ENCODE results near the gene DYNLT4.
"Not testable (repeated sequence)": the region's sequence is repeated elsewhere in the genome, so short reads cannot be mapped to it uniquely, and the experiment has no call there.

DYNLT4 gene

GRCh38 chr1:44786841-44787426 lies 20.2 kb downstream of the DYNLT4 start:
- no peak for DNase-seq

- DNase-seq, result peak; percentile 61
Observed at GRCh38 chr1:44786138-44786840, 20.9 kb downstream of the DYNLT4 start.

GRCh38 chr1:44785501-44786137 lies 21.5 kb downstream of the DYNLT4 start:
- DNase-seq, result no peak

GRCh38 chr1:44785029-44785380 lies 22.1 kb downstream of the DYNLT4 start:
- DNase-seq, result no peak

- peak; percentile 31 for DNase-seq
Observed at GRCh38 chr1:44784094-44785028, 22.8 kb downstream of the DYNLT4 start.

GRCh38 chr1:44783697-44784093 lies 23.5 kb downstream of the DYNLT4 start:
- no peak for DNase-seq

- DNase-seq, result no peak
Observed at GRCh38 chr1:44780583-44781121, 26.5 kb downstream of the DYNLT4 start.

GRCh38 chr1:44778705-44779576 lies 28.2 kb downstream of the DYNLT4 start:
- no peak for DNase-seq

- DNase-seq, result no peak
Observed at GRCh38 chr1:44777969-44778635, 29.0 kb downstream of the DYNLT4 start.

- DNase-seq, result no peak
Observed at GRCh38 chr1:44777547-44777946, 29.6 kb downstream of the DYNLT4 start.

- DNase-seq, result no peak
Observed at GRCh38 chr1:44776730-44777068, 30.5 kb downstream of the DYNLT4 start.

GRCh38 chr1:44775930-44776729 lies 31.0 kb downstream of the DYNLT4 start:
- peak; percentile 50 for DNase-seq

GRCh38 chr1:44775078-44775929 lies 31.8 kb downstream of the DYNLT4 start, which contains the start of gene RPS8:
TSS of gene RPS8 (plus strand) at chr1:44775540. CDS start at chr1:44775597, 57 bp downstream.
- peak; percentile 89 for DNase-seq

GRCh38 chr1:44766421-44766820 lies 40.7 kb downstream of the DYNLT4 start:
- DNase-seq, result not testable (repeated sequence)

- DNase-seq, result no peak
Observed at GRCh38 chr1:44760876-44761275, 46.3 kb downstream of the DYNLT4 start.

- no peak for DNase-seq
Observed at GRCh38 chr1:44759077-44759476, 48.1 kb downstream of the DYNLT4 start.

GRCh38 chr1:44757420-44757819 lies 49.7 kb downstream of the DYNLT4 start:
- DNase-seq, result no peak
